ENCODE measurements around the gene SPCS3. TPM values are rescaled to one million over a fixed set of nuclear protein-coding genes. Genes with fewer than 3 reads are reported as not detected.

Gene SPCS3
- total RNA-seq, 1 donor from 2014 or later, result 128 TPM

GRCh38 chr4:176319151-176319703 lies 539 bp upstream of the SPCS3 start:
- no peaks in the 10 kb centered on the region for H3K27me3 ChIP-seq
- no peaks in the 10 kb centered on the region for H3K9me3 ChIP-seq (ENCODE audit: low read depth)
- no peak overlapping the region for H3K9ac ChIP-seq
- peaks cover 40% of the 10 kb centered on the region for H3K79me2 ChIP-seq (ENCODE audit: low read depth)
- no peaks in the 10 kb centered on the region for H3K9me3 Mint-ChIP-seq
- peaks cover under 1% of the 10 kb centered on the region for H3K36me3 Mint-ChIP-seq
- peak overlapping the region; percentile 80 for H2AFZ ChIP-seq (replicated peaks)
- H3K4me3 Mint-ChIP-seq, result peak overlapping the region; percentile 95
- TF ChIP-seq EZH2phosphoT487 (IDR thresholded peaks at IDR 0.05), result no peak
- no peak for TF ChIP-seq EZH2 (IDR thresholded peaks at IDR 0.05)
- TF ChIP-seq, protein P1, sequence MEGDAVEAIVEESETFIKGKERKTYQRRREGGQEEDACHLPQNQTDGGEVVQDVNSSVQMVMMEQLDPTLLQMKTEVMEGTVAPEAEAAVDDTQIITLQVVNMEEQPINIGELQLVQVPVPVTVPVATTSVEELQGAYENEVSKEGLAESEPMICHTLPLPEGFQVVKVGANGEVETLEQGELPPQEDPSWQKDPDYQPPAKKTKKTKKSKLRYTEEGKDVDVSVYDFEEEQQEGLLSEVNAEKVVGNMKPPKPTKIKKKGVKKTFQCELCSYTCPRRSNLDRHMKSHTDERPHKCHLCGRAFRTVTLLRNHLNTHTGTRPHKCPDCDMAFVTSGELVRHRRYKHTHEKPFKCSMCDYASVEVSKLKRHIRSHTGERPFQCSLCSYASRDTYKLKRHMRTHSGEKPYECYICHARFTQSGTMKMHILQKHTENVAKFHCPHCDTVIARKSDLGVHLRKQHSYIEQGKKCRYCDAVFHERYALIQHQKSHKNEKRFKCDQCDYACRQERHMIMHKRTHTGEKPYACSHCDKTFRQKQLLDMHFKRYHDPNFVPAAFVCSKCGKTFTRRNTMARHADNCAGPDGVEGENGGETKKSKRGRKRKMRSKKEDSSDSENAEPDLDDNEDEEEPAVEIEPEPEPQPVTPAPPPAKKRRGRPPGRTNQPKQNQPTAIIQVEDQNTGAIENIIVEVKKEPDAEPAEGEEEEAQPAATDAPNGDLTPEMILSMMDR (IDR thresholded peaks at IDR 0.05), result no peak
- H3K4me1 ChIP-seq, result peaks cover 24% of the 10 kb centered on the region
- DNase-seq (ENCODE audit: low spot score), result no peak
- peak overlapping the region; percentile 43 for H3K27ac ChIP-seq
- H3K27ac Mint-ChIP-seq, result peak overlapping the region; percentile 97
- peaks cover 39% of the 10 kb centered on the region for H3K4me1 Mint-ChIP-seq
- H3K4me3 ChIP-seq, result peak overlapping the region; percentile 97
- no peaks in the 10 kb centered on the region for H3K36me3 ChIP-seq
- H3F3A ChIP-seq (ENCODE audit: low read depth), result peaks cover 22% of the 10 kb centered on the region
- peak overlapping the region; percentile 72 for H3K4me2 ChIP-seq
- H4K20me1 ChIP-seq (ENCODE audit: low read depth), result peaks cover 14% of the 10 kb centered on the region
- H3K27me3 Mint-ChIP-seq (ENCODE audit: insufficient read depth, low read depth), result peaks cover 3% of the 10 kb centered on the region

GRCh38 chr4:176320340-176320975 lies 692 bp downstream of the SPCS3 start:
- H3K79me2 ChIP-seq (ENCODE audit: low read depth), result peaks cover 53% of the 10 kb centered on the region

GRCh38 chr4:176320976-176321361 lies 1.2 kb downstream of the SPCS3 start:
- Mint-ChIP-seq H3K4me3 (peak overlapping the region; percentile 89), H3K4me1 (peaks cover 31% of the 10 kb centered on the region), H3K9me3 (no peaks in the 10 kb centered on the region), H3K36me3 (peaks cover 5% of the 10 kb centered on the region), H3K27ac (peak overlapping the region; percentile 44), H3K27me3 (ENCODE audit: insufficient read depth, low read depth) (peaks cover 3% of the 10 kb centered on the region)
- Histone ChIP-seq H3K4me2 (peak overlapping the region; percentile 90), H3K27ac (no peak overlapping the region), H2AFZ (replicated peaks) (no peak overlapping the region), H4K20me1 (ENCODE audit: low read depth) (peaks cover 14% of the 10 kb centered on the region), H3K4me3 (peak overlapping the region; percentile 97), H3K27me3 (no peaks in the 10 kb centered on the region), H3K4me1 (peaks cover 22% of the 10 kb centered on the region), H3K9ac (peak overlapping the region; percentile 80), H3K79me2 (ENCODE audit: low read depth) (peaks cover 58% of the 10 kb centered on the region), H3F3A (ENCODE audit: low read depth) (peaks cover 22% of the 10 kb centered on the region), H3K36me3 (no peaks in the 10 kb centered on the region), H3K9me3 (ENCODE audit: low read depth) (no peaks in the 10 kb centered on the region)
- TF ChIP-seq, protein P1 (IDR thresholded peaks at IDR 0.05), result no peak
- TF ChIP-seq EZH2 (IDR thresholded peaks at IDR 0.05) (no peak), EZH2phosphoT487 (IDR thresholded peaks at IDR 0.05) (no peak)
- no peak for DNase-seq (ENCODE audit: low spot score)

More at GRCh38 chr4:176320340-176320975, 692 bp downstream of the SPCS3 start:
- Histone ChIP-seq H3K27me3 (no peaks in the 10 kb centered on the region), H3K4me1 (peaks cover 22% of the 10 kb centered on the region), H3F3A (ENCODE audit: low read depth) (peaks cover 22% of the 10 kb centered on the region), H3K36me3 (no peaks in the 10 kb centered on the region), H3K4me2 (peak overlapping the region; percentile 90), H3K9me3 (ENCODE audit: low read depth) (no peaks in the 10 kb centered on the region), H4K20me1 (ENCODE audit: low read depth) (peaks cover 14% of the 10 kb centered on the region), H2AFZ (replicated peaks) (peak overlapping the region; percentile 87), H3K4me3 (peak overlapping the region; percentile 97), H3K27ac (peak overlapping the region; percentile 93), H3K9ac (peak overlapping the region; percentile 80)
- DNase-seq (ENCODE audit: low spot score), result peak; percentile 77
- Mint-ChIP-seq H3K27ac (peak overlapping the region; percentile 44), H3K9me3 (no peaks in the 10 kb centered on the region), H3K4me1 (peaks cover 31% of the 10 kb centered on the region), H3K36me3 (peaks cover 5% of the 10 kb centered on the region), H3K27me3 (ENCODE audit: insufficient read depth, low read depth) (peaks cover 3% of the 10 kb centered on the region), H3K4me3 (peak overlapping the region; percentile 89)
- TF ChIP-seq EZH2phosphoT487 (IDR thresholded peaks at IDR 0.05), result peak; percentile 19
- no peak for TF ChIP-seq EZH2 (IDR thresholded peaks at IDR 0.05)

- Histone ChIP-seq H3K9me3 (ENCODE audit: low read depth) (no peaks in the 10 kb centered on the region), H3K4me3 (peak overlapping the region; percentile 97), H2AFZ (replicated peaks) (no peak overlapping the region), H3F3A (ENCODE audit: low read depth) (peaks cover 22% of the 10 kb centered on the region), H4K20me1 (ENCODE audit: low read depth) (peaks cover 14% of the 10 kb centered on the region), H3K9ac (no peak overlapping the region), H3K27ac (no peak overlapping the region), H3K36me3 (no peaks in the 10 kb centered on the region), H3K79me2 (ENCODE audit: low read depth) (peaks cover 64% of the 10 kb centered on the region), H3K4me1 (peaks cover 22% of the 10 kb centered on the region), H3K27me3 (no peaks in the 10 kb centered on the region), H3K4me2 (peak overlapping the region; percentile 90)
- Mint-ChIP-seq H3K36me3 (peaks cover 5% of the 10 kb centered on the region), H3K9me3 (no peaks in the 10 kb centered on the region), H3K4me3 (peak overlapping the region; percentile 89), H3K4me1 (peaks cover 31% of the 10 kb centered on the region), H3K27ac (no peak overlapping the region), H3K27me3 (ENCODE audit: insufficient read depth, low read depth) (peaks cover 3% of the 10 kb centered on the region)
- TF ChIP-seq, protein P1 (IDR thresholded peaks at IDR 0.05), result no peak
- TF ChIP-seq EZH2 (IDR thresholded peaks at IDR 0.05), result no peak
- no peak for TF ChIP-seq EZH2phosphoT487 (IDR thresholded peaks at IDR 0.05)
- DNase-seq (ENCODE audit: low spot score), result no peak
Measured at GRCh38 chr4:176321589-176321988, 1.8 kb downstream of the SPCS3 start.
